Measurements from ENCODE around the gene TMEM253. TPM values are rescaled to one million over a fixed set of nuclear protein-coding genes. Genes with fewer than 3 reads are reported as not detected.

Gene TMEM253
- total and polyA plus RNA-seq, 9 of the 15 experiments (the other 6 are each of a cell fraction or from before 2014, with no cell fraction given), result 0.11 to 0.61 (median 0.26) TPM; not detected in 3

GRCh38 chr14:21087294-21088091 is 13.4 kb upstream of the TMEM253 start:
- Histone ChIP-seq H3K79me2 (ENCODE audit: control insufficient read depth, insufficient read depth, low read length) (no peaks in the 10 kb centered on the region), H3K27ac (ENCODE audit: extremely low read depth, low read depth, low read length) (no peak overlapping the region), H3K4me3 (no peak overlapping the region), H3K4me1 (replicated peaks in 1 of 2; ENCODE audit: control insufficient read depth in 2 of 2, insufficient read depth in 2 of 2, low read length in 2 of 2) (peaks cover 0 to 22% of the 10 kb centered on the region in 2 experiments; a peak in 1 of 5 replicates), H3K27me3 (ENCODE audit: control insufficient read depth in 2 of 2, insufficient read depth in 2 of 2, low read length in 2 of 2) (no peaks in the 10 kb centered on the region), H4K20me1 (replicated peaks; ENCODE audit: control insufficient read depth, insufficient read depth, low read length) (no peaks in the 10 kb centered on the region), H2AFZ (ENCODE audit: low read depth, low read length) (no peak overlapping the region), H3K9ac (ENCODE audit: insufficient read depth in 1 of 2, low read depth in 2 of 2, low read length in 2 of 2) (no peak overlapping the region), H3K4me2 (ENCODE audit: insufficient read depth, low read length) (no peak overlapping the region), H3K9me3 (replicated peaks; ENCODE audit: control insufficient read depth, insufficient read depth, low read depth, low read length) (no peaks in the 10 kb centered on the region), H3K9me1 (ENCODE audit: control insufficient read depth, insufficient read depth, low read length) (no peaks in the 10 kb centered on the region), H3K36me3 (ENCODE audit: control insufficient read depth, insufficient read depth, low read length) (peaks cover 5% of the 10 kb centered on the region; the same call in 1 of the 3 replicates)
- FAIRE-seq (no peak), ATAC-seq (no peak), DNase-seq (ENCODE audit: extremely low read depth in 1 of 4, low spot score in 3 of 4) (no peak)
- intact Hi-C loops (cut with micrococcal nuclease) (no loop called here), in situ Hi-C loops (cut with MboI) (no loop called here)
- BruUV-seq (replicated peaks), result no TSS peak
- ChIA-PET POLR2A (interaction anchor here (0.7 to 1.5 kb wide), 3 partner anchors 13 to 19 kb away, joined by 3 to 4 read pairs (median 4); no protein-coding TSS in a partner anchor), CTCF (ENCODE audit: low intra/inter-chr PET ratio) (interaction anchor here (0.7 kb wide), 1 partner anchor 18 kb away, joined by 3 read pairs; no protein-coding TSS in a partner anchor)
- WGBS (ENCODE audit: insufficient coverage, low coverage, missing lambda C conversion rate), result 46% methylated on average over 11 of the region's 19 CpGs
- no peak for TF ChIP-seq HNRNPK (IDR thresholded peaks at IDR 0.05; ENCODE audit: low read depth, low read length, poor library complexity, severe bottlenecking)
- TF ChIP-seq CREM (IDR thresholded peaks at IDR 0.05; ENCODE audit: low read depth), result no peak
- 0 out of 2 replicates have a peak, but pooled peaks have one; percentile 19 for TF ChIP-seq POLR2G (IDR thresholded peaks at IDR 0.05; ENCODE audit: low read depth, low read length)
- TF ChIP-seq CSDE1 (IDR thresholded peaks at IDR 0.05), result 0 out of 4 replicates have a peak, but pooled peaks of 1 of the 2 experiments have one; percentile 54
- 0 out of 2 replicates have a peak, but pooled peaks have one; percentile 30 for TF ChIP-seq MXI1 (IDR thresholded peaks at IDR 0.05; ENCODE audit: low read depth, low read length)
- TF ChIP-seq, protein P1, sequence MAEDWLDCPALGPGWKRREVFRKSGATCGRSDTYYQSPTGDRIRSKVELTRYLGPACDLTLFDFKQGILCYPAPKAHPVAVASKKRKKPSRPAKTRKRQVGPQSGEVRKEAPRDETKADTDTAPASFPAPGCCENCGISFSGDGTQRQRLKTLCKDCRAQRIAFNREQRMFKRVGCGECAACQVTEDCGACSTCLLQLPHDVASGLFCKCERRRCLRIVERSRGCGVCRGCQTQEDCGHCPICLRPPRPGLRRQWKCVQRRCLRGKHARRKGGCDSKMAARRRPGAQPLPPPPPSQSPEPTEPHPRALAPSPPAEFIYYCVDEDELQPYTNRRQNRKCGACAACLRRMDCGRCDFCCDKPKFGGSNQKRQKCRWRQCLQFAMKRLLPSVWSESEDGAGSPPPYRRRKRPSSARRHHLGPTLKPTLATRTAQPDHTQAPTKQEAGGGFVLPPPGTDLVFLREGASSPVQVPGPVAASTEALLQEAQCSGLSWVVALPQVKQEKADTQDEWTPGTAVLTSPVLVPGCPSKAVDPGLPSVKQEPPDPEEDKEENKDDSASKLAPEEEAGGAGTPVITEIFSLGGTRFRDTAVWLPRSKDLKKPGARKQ (CRISPR knock-in tag; IDR thresholded peaks at IDR 0.05), result no peak
- no peak for TF ChIP-seq SMAD1 (IDR thresholded peaks at IDR 0.05; ENCODE audit: low read depth, low read length, partially characterized antibody)
- peak; percentile 93 for TF ChIP-seq RFX1 (IDR thresholded peaks at IDR 0.05)
- no peak for TF ChIP-seq TOE1 (IDR thresholded peaks at IDR 0.05; ENCODE audit: borderline replicate concordance)
- no peak for TF ChIP-seq TOE1 (CRISPR knock-in tag; IDR thresholded peaks at IDR 0.05; ENCODE audit: borderline replicate concordance, low read depth)
- TF ChIP-seq CREB1 (IDR thresholded peaks at IDR 0.05), result no peak
- no peak for TF ChIP-seq CREB1 (CRISPR knock-in tag; IDR thresholded peaks at IDR 0.05)
- TF ChIP-seq E2F5 (CRISPR knock-in tag; IDR thresholded peaks at IDR 0.05), result no peak
- no peak for TF ChIP-seq ZFX (CRISPR knock-in tag; IDR thresholded peaks at IDR 0.05)
- TF ChIP-seq ETV1 (tag; conservative IDR thresholded peaks at IDR 0.05; ENCODE audit: low read depth), result no peak
- TF ChIP-seq, protein P2, sequence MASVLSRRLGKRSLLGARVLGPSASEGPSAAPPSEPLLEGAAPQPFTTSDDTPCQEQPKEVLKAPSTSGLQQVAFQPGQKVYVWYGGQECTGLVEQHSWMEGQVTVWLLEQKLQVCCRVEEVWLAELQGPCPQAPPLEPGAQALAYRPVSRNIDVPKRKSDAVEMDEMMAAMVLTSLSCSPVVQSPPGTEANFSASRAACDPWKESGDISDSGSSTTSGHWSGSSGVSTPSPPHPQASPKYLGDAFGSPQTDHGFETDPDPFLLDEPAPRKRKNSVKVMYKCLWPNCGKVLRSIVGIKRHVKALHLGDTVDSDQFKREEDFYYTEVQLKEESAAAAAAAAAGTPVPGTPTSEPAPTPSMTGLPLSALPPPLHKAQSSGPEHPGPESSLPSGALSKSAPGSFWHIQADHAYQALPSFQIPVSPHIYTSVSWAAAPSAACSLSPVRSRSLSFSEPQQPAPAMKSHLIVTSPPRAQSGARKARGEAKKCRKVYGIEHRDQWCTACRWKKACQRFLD (CRISPR knock-in tag; IDR thresholded peaks at IDR 0.05), result no peak

All from K562 (cell line).